MM.1S (cell line): ENCODE results near the gene MYL1.
A peak's percentile ranks its signal among the peaks of the same experiment; 100 is the strongest.

Experiments
- DNase-seq: peaks from one replicate; pipeline ENCODE4 v3.0.0-alpha.2; 2015
- H2AFZ ChIP-seq: fragments of 300-600 bp; sonication (generic); 2 replicates; pipeline ENCODE4 v1.6.0; 2016; ENCODE audit warnings: antibody characterized with exemption, low read length
- H3F3A ChIP-seq: fragments of 300-600 bp; sonication (generic); 2 replicates; pipeline ENCODE4 v1.6.1; 2016; ENCODE audit warnings: mild to moderate bottlenecking, antibody characterized with exemption, low read length, moderate library complexity, mixed read lengths; ENCODE audit not compliant: insufficient read depth
- H3K27ac ChIP-seq: fragments of 300-600 bp; sonication (generic); 2 replicates; pipeline ENCODE4 v1.5.1; 2016; ENCODE audit warnings: mild to moderate bottlenecking, low read length
- H3K27me3 ChIP-seq: fragments of 300-600 bp; sonication (generic); replicated peaks from 2 replicates; pipeline ENCODE4 v1.6.0; 2016; ENCODE audit warnings: low read length; ENCODE audit not compliant: insufficient read depth
- H3K36me3 ChIP-seq: fragments of 300-600 bp; sonication (generic); replicated peaks from 2 replicates; pipeline ENCODE4 v1.6.1; 2016; ENCODE audit warnings: mild to moderate bottlenecking, low read length, mixed read lengths; ENCODE audit not compliant: insufficient read depth
- H3K4me1 ChIP-seq: fragments of 300-600 bp; sonication (generic); 2 replicates; pipeline ENCODE4 v1.6.1; 2016; ENCODE audit warnings: low read length, mixed read lengths
- H3K4me2 ChIP-seq: fragments of 300-600 bp; sonication (generic); 2 replicates; pipeline ENCODE4 v1.6.0; 2016; ENCODE audit warnings: low read depth, low read length
- H3K4me3 ChIP-seq: fragments of 300-600 bp; sonication (generic); 2 replicates; pipeline ENCODE4 v1.5.1; 2016; ENCODE audit warnings: low read length, mixed read lengths
- H3K79me2 ChIP-seq: fragments of 300-600 bp; sonication (generic); 2 replicates; pipeline ENCODE4 v1.6.1; 2016; ENCODE audit warnings: mixed run types, low read length, mixed read lengths
- H3K9ac ChIP-seq: fragments of 300-600 bp; sonication (generic); 2 replicates; pipeline ENCODE4 v1.6.1; 2016; ENCODE audit warnings: low read length, mixed read lengths
- H3K9me2 ChIP-seq: fragments of 300-600 bp; sonication (generic); replicated peaks from 2 replicates; pipeline ENCODE4 v1.6.1; 2016; ENCODE audit warnings: mild to moderate bottlenecking, low read length, mixed read lengths; ENCODE audit not compliant: insufficient read depth
- H3K9me3 ChIP-seq: fragments of 300-600 bp; sonication (generic); replicated peaks from 2 replicates; pipeline ENCODE4 v1.6.1; 2016; ENCODE audit warnings: mild to moderate bottlenecking, low read length, mixed read lengths; ENCODE audit not compliant: insufficient read depth
- H4K20me1 ChIP-seq: fragments of 300-600 bp; sonication (generic); 2 replicates; pipeline ENCODE4 v1.6.1; 2016; ENCODE audit warnings: mild to moderate bottlenecking, low read length, moderate library complexity, mixed read lengths; ENCODE audit not compliant: insufficient read depth
- CTCF ChIP-seq: fragments of 300-600 bp; sonication (generic); IDR thresholded peaks from 2 replicates; pipeline ENCODE4 v1.5.1; 2016; ENCODE audit warnings: antibody characterized with exemption, low read length, mixed read lengths
- EZH2 ChIP-seq: fragments of 300-600 bp; sonication (generic); optimal IDR thresholded peaks from 2 replicates; pipeline ENCODE3; 2017; ENCODE audit warnings: low read depth, mild to moderate bottlenecking, antibody characterized with exemption, low read length, mixed read lengths
- EZH2phosphoT487 ChIP-seq: fragments of 300-600 bp; sonication (generic); IDR thresholded peaks from 2 replicates; pipeline ENCODE4 v1.6.1; 2018; ENCODE audit warnings: antibody characterized with exemption, low read length

MYL1 gene

GRCh38 chr2:210252699-210253606 lies 62.0 kb downstream of the MYL1 start:
- H3K79me2 ChIP-seq = no peaks in the 10 kb centered on the region
- H3F3A ChIP-seq = peaks cover 8% of the 10 kb centered on the region; the same call in 1 of the 2 replicates
- H3K9ac ChIP-seq = peak overlapping the region; percentile 57
- H3K9me3 ChIP-seq = no peaks in the 10 kb centered on the region
- no peak for TF ChIP-seq CTCF
- TF ChIP-seq EZH2phosphoT487 = no peak
- TF ChIP-seq EZH2 = no peak
- H3K4me1 ChIP-seq = peaks cover 8% of the 10 kb centered on the region
- no peaks in the 10 kb centered on the region for H3K9me2 ChIP-seq
- H3K4me3 ChIP-seq = peak overlapping the region; percentile 38
- peak overlapping the region; percentile 96 for H3K4me2 ChIP-seq
- H2AFZ ChIP-seq = peak overlapping the region; percentile 86
- H3K27ac ChIP-seq = peak overlapping the region; percentile 71
- no peaks in the 10 kb centered on the region for H3K36me3 ChIP-seq
- no peaks in the 10 kb centered on the region for H4K20me1 ChIP-seq
- peak; percentile 82 for DNase-seq
- no peaks in the 10 kb centered on the region for H3K27me3 ChIP-seq

GRCh38 chr2:210250622-210251021 lies 64.4 kb downstream of the MYL1 start:
- Histone ChIP-seq H3F3A (peaks cover 8% of the 10 kb centered on the region; the same call in 1 of the 2 replicates), H2AFZ (no peak overlapping the region), H3K9me3 (no peaks in the 10 kb centered on the region), H4K20me1 (no peaks in the 10 kb centered on the region), H3K79me2 (no peaks in the 10 kb centered on the region), H3K27ac (no peak overlapping the region), H3K4me3 (no peak overlapping the region), H3K9me2 (no peaks in the 10 kb centered on the region), H3K27me3 (no peaks in the 10 kb centered on the region), H3K9ac (no peak overlapping the region), H3K4me2 (no peak overlapping the region), H3K4me1 (peaks cover 8% of the 10 kb centered on the region), H3K36me3 (no peaks in the 10 kb centered on the region)
- TF ChIP-seq EZH2phosphoT487 (no peak), EZH2 (no peak), CTCF (no peak)
- DNase-seq = no peak
